ENCODE results near the gene ZSWIM6.

Gene ZSWIM6

DNA sequence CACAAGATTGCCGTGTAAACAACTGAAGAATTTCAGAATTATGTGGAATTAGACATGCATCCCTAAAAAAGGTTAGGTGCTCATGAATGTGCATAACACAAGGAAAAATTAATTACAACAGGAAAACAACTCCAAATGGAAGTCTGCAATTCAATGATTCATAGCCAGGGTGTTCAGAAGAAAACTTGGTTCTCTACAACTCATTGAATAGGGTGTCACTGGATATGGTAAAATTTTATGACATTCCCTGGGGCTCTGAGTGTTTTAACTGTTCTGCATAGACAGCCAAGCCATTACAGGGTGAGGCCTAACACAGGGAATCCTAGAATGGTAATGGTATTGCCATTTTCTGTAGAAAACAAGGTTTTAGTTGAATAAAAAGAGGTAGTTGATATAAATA is 24.4 kb upstream of the ZSWIM6 start:
- no peak for DNase-seq

DNA sequence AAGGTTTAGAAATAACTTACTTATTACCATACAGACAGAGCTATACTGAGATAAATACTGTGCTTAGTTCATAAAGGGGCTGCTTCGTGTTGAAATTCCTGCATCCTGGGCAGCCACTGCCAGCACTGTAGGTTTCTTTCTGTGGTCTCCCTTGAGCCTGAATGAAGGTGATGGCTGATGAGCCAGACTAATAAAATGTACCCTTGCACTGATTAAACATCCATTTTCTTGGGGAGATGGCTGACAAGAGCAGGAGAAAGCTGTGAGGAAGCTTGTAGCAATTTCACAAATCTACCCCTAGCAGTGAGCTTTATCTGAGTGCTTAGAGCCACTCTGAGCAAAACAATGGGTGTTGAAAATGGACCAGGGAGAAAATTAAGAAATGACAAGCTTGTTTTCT is 23.3 kb upstream of the ZSWIM6 start:
- no peak for DNase-seq

GRCh38 chr5:61309115-61309514 is 22.9 kb upstream of the ZSWIM6 start:
- DNase-seq: no peak

DNA sequence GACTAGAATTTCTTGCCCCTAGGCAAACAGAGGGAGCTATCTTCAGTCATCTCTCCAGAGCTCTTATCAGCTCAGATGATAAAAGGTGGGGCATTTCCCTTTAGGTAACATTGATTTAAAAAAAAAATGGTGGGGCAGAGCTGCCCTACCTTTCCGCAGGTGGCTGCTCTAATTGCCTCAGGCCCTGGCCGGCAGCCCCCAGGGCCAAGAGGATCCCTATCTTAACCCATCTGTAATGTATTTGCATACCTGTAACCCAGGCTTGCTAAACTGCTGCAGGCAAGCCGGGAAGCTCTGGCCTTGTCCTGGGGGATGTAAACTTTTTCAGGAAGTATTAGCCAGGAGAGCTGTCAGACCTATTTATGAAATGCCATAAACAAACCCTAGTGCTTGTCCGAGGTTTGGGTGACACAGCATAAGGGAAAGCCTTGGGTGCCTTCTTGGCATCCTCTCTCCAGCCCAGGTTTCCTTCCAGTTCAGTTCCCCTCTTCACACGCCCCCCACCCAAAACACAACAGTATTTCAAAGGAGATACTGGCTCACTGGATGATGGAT is 20.9 kb upstream of the ZSWIM6 start:
- DNase-seq: no peak

GRCh38 chr5:61311836-61312808 is 19.9 kb upstream of the ZSWIM6 start:
- DNase-seq: no peak

GRCh38 chr5:61313960-61314681 is 17.9 kb upstream of the ZSWIM6 start:
- no peak for DNase-seq

GRCh38 chr5:61318376-61318775 is 13.7 kb upstream of the ZSWIM6 start:
- no peak for DNase-seq

- DNase-seq: peak; percentile 32
These were observed 12.5 kb upstream of the ZSWIM6 start for GRCh38 chr5:61319388-61320146.

DNA sequence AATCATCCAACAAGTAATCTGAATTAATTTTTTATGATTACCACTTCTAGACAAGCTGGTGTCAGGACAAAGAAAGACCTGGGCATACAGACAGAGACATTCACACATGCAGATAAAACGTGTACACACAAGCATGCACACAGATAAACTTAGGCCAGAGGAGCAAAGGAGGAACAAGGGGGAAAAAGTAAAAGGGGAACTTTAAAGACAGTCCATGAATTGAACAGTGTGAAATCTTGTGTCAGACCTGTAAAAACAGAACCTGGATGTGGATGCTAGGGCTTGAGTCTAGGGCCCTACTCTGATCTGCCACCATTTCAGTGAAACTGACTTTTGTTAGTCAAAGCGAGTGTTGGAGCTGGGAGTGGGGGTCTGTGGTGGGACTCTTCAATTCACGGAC is 11.2 kb upstream of the ZSWIM6 start:
- no peak for DNase-seq

DNA sequence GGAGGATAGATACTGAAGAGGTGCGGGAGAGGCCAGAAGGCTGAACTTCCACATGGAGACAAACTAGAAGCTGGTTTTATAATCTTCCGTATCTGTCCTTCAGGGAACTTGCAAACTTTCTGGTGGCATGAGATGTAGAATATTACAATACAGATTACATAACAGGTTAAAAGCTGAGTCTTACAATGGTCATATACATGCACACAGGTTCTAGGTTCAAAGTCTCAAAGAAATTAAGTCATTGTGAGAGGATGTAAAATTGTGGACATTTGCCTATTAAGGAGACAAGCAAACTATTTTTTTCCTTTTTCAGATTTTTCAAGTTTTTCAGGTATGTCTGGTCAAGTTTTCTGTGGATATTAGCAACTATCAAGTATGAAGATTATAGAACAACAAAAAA is 10.4 kb upstream of the ZSWIM6 start:
- no peak for DNase-seq

DNA sequence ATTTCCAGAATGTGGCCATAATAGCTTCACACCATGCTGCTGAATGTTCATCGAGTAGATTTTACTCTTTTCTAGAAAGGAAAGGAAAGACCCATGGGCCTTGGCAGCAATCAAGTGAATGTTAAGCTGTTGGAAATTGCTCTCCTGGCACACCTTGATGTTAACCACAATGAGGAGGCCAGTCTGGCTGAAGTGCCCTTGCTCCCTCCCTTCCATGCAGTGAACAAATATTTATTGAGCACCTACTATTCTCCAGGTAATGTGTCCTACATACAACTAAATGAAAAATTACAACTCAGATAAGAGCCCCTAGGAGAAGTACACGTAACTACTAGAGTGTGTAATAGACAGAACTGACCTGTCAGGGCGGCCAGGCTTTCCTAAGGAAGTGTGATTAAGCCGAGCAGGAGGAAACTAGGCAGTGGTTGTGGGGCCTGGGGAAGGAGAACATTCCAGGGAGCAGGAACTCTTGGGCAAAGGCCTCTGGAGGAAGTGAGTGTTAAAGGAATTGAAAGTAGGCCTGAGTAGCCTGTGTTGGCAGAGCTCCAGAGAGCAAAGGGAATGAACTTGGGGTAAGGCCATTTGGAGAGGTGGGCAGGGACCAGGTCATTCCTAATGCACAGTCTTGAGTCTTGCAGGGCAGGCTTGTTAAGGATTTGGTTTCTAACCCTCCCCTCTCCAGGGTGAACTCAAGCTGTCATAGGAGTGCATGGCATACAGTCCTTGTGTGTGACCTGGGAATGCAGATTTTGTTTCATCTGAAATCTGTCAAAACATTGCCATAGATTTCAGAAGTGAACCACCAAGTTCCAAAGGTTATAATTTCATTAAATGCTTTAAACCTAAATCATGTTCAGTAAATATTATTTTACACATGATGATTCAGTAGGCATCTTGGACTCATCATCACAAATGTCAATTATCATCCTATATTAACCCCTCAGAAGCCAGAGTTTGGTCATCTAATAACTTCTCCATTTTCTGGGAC is 9.0 kb upstream of the ZSWIM6 start:
- DNase-seq: no peak

DNA sequence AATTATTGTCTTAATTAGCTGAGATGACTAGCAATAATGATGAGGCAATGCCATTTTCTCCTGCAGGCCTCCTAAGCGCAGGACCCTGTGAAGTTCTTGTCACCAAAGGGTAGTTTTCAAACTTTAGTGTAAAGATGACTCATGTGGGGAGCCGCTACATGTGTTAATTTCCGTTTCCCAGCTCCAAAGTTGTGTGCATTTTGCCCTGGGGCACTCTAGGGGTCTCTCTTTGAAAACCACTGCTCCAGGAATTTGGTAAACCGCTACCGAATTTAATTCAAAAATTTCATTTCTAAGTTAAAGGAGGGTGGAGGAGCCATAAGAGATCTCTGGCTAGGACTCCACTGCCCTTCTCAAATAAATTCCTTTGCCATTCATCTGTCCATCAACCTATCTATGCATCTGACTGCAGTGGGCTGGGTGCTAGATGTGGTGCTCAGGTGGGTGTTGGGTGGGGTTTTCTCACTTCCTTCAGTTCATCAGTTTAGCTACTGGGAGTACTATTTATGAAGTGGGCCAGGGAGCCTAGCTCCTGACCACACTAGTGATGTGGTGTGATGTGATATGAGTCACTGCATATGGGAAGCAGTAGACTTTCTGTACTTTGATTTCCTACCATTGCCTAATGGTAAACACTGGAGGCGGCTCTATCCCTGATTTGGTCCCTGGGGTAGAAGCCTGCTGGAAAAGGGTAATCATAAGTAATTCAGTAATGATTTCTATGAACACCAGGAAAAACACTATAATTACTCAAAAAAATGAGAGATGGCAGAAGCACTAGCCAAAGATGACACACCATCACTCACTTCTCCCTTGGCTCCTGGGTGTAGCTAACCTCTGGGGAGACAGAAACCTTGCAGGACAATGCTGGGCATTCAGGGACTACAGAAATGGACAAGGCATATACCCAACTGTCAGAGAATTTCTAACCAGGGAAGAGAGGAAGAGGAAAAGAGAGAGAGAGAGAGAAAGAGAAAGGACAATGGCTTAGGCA is 4.0 kb upstream of the ZSWIM6 start:
- DNase-seq: no peak

DNA sequence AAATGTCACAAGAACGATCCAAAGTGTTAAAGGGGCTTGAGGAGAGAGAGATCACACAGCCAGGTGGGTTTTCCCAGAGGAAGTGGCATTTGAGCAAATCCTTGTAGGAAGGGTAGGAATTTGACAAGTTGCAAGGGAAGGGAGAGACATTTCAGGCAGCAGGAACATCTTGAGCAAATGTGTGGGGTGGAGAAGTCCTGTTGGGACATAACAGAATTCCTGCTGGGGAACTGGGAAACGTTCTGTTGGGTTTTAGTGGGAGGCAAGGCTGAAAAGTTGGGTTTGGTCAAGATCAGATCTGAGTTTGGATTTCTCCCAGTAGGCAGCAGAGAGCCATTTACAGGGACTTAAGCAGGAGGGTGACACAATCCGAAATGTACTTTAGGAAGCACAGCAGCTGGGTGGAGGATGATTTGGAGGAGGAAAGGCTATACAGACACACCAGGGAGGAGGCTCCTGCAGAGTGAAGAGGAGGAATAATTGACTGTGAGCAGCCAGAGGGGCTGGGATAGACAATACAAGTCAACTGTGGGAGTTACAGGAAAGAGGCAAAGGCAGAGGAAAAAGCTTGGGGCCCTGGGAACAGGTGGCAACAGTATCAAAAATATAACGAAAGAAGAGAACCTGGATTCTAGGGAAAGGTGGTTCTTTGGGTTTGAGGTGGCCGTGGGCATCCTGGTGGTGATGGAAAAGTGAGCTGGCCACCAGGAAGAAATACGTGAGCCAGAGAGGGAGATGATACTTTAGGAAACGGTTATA is 3.1 kb upstream of the ZSWIM6 start:
- no peak for DNase-seq

- no peak for DNase-seq
These were observed 2.4 kb upstream of the ZSWIM6 start for GRCh38 chr5:61329550-61330128.

- peak; percentile 74 for DNase-seq
These were observed 1.7 kb upstream of the ZSWIM6 start for GRCh38 chr5:61330341-61330844.

- DNase-seq: peak; percentile 68
These were observed 1.1 kb upstream of the ZSWIM6 start for GRCh38 chr5:61330845-61331406.

DNA sequence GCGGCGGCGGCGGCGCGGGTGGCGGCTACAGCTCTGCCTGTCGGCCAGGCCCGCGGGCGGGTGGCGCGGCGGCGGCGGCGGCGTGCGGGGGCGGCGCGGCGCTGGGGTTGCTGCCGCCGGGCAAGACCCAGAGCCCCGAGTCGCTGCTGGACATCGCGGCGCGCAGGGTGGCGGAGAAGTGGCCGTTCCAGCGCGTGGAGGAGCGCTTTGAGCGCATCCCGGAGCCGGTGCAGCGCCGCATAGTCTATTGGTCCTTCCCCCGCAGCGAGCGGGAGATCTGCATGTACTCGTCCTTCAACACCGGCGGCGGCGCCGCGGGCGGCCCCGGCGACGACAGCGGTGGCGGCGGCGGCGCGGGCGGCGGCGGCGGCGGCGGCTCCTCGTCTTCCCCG is 296 bp downstream of the ZSWIM6 start:
- peak; percentile 23 for DNase-seq

GRCh38 chr5:61332851-61333320 is 828 bp downstream of the ZSWIM6 start:
- no peak for DNase-seq
